Measurements from ENCODE around the gene IMMP2L.
"Not testable (repeated sequence)": the region's sequence is repeated elsewhere in the genome, so short reads cannot be mapped to it uniquely, and the experiment has no call there.

Gene IMMP2L

DNA sequence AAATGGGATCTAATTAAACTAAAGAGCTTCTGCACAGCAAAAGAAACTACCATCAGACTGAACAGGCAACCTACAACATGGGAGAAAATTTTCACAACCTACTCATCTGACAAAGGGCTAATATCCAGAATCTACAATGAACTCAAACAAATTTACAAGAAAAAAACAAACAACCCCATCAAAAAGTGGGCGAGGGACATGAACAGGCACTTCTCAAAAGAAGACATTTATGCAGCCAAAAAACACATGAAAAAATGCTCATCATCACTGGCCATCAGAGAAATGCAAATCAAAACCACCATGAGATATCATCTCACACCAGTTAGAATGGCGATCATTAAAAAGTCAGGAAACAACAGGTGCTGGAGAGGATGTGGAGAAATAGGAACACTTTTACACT, 111.6 kb downstream of the IMMP2L start:
- DNase-seq: not testable (repeated sequence)

DNA sequence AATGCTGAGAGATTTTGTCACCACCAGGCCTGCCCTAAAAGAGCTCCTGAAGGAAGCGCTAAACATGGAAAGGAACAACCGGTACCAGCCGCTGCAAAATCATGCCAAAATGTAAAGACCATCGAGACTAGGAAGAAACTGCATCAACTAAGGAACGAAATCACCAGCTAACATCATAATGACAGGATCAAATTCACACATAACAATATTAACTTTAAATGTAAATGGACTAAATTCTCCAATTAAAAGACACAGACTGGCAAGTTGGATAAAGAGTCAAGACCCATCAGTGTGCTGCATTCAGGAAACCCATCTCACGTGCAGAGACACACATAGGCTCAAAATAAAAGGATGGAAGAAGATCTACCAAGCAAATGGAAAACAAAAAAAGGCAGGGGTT, 114.8 kb downstream of the IMMP2L start:
- not testable (repeated sequence) for DNase-seq

DNA sequence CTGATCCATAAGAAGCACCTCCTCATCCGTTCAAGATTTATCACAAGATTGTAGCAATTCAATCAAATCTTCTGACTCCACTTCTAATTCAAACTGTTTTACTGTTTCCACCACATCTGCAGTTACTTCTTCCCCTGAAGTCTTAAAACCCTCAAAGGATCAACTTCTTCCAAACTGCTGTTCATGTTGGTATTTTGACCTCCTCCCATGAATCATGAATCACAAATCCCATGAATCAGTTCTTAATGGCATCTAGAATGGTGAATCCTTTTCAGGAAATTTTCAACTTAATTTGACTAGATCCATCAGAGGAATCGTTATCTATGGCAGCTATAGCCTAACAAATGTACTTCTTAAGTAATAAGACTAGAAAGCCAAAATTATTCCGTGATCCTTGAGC, 122.3 kb downstream of the IMMP2L start:
- no peak for DNase-seq

DNA sequence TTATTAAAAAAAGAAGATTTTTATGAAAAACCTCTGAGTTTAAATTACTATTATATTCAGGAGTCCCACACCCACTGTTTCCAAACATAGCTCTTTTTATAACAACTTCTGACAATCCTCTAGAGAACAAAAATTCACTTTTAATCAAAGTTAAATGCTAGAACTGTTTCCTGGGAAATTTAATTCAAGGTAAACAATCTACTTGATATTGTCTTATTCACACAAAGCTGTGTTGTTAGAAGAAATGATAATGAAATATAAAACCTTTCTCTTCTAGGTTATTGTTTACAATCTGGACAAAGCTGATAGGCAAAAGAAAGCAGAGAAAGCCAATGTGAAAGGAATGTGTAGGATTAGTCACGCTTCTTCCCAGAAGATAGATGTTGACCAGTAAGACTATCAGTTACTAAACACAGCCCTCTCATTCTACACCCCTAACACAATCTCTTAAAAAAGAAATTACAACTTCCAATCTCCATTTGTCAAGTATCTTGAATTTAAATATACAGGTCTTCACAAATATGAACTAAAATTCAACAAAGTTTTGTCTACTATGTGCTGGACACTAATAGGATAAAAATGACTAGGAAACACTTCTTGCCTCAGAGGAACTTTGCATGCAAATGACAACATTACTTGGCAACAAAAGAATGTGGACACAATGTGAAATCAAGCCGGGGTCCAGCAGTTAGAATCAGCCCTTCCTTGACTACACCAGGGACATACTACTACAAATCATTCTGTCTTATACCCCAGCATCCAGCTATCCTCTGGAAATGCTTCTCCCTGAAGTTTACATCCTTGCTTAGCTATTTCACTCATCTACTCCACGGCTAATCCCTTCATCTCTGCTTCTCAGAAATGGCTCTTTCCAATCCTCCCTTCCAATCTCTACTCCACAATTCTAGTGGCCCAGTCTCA, 123.7 kb downstream of the IMMP2L start:
- no peak for DNase-seq

DNA sequence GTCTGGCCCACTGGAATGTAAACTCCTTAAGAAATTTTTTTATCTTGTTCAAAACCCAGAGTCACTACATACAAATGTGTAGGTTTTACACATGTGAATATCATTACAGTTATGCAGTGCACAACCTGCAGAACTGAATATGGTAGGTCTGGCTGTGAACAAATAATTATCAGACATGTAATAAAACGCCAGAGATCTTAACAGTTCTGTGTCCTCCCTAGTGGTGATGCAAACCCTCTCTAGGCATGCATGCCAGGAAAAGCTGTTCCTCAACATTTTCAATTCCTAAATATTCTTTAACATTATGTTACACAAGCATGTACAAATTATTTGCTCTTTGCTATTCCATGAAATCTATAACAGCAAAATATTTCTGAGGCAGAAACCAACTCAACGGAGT, 124.6 kb downstream of the IMMP2L start:
- DNase-seq: no peak

DNA sequence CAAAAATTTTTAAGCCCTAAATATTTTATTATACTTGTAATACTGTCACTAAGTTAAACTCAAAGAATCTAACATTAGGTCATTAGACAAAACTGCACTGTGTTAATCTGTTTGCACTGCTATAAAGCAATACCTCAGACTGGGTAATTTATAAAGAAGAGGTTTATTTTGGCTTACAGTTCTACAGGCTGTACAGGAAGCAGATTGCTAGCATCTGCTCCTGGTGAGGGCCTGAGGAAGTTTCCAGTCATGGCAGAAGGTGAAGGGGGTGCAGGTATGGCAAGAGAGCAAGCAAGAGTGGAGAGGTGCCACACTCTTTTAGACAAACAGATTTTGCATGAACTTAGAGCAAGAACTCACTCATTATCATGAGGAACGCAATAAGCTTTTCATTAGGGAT, 125.7 kb downstream of the IMMP2L start:
- DNase-seq: no peak

DNA sequence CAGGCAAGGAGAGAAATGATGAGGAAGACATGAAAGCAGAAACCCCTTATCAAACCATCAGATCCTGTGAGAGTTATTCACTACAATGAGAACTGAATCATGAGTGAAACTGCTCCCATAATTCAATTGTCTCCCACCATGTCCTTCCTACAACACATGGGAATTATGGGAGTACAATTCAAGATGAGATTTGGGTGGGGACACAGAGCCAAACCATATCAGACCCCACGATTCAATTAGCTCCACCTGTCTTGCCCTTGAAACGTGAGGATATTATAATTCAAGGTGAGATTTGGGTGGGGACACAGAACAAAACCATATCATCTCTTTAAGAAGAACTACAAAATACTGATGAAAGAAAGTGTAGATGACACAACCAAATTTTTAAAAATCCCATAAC, 128.9 kb downstream of the IMMP2L start:
- DNase-seq: no peak

DNA sequence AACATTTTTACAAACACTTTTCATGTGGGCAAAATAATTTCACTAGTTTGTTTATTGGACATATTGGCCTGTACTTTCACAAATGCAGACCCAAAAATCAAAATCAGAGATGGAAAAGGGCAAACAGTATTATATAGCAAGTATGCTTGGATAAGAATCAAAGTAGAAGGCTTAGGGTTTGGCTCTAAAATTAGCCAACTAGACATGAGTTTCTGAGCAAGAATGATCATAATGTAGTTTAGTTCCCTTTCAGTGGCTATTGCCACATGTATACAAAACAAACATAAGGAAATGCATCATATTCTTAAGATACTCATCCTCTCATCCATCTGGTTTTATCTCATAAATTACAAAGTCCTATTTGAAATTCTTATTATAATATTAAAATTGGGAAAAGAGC, 132.5 kb downstream of the IMMP2L start:
- DNase-seq: no peak

DNA sequence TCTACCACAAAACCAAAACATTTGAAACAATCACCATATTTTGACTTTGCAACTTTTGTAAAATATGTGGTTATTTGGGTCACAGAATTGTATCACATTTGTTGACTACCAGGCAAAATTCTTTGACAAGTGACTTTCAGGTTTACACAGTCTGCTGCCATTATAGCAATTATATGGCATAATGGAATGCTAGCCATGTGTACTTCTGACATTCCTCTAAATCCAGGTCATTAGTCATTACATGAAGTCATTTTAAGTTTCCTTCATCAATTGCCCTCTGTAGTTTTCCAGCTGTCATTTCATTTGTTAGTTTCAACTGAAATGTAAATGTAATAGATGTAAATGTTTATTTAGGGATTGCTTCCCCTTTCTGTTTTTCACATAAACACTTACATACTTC, 137.5 kb downstream of the IMMP2L start:
- no peak for DNase-seq

DNA sequence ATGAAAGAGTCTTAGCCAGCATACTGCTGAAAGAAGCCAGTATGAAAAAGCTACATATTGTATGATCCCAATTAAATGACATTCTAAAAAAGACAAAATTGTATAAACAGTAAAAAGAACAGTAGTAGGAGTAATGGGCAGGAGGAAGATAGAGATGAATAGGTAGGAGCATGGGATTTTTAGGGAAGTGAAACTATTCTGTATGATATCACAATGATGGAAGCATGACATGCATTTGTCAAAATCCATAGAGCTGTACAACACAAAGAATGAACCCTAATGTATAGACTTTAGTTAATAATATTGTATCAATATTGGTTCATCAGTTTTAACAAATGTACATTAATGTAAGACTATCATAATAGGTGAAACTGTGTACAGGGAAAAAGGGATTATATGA, 147.9 kb downstream of the IMMP2L start:
- DNase-seq: no peak

DNA sequence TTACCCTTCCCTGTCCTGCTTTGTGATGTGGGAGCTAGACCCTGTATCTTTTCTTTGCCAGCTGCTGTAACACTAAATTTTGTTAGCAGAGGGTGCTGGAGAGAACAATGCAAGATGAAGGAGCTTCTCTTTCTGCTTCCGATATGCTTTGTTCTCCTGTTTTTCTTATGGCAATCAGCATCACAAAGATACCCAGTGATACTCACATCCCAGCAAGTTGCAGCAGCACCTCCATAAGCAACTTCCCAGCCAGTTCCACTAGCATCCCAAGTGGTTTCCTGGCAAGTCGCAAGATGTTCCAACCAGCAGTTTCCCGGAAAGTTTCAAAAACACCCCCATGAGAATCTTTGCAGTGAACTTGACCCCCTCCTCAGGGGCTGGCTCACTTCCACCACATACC, 148.6 kb downstream of the IMMP2L start:
- no peak for DNase-seq

DNA sequence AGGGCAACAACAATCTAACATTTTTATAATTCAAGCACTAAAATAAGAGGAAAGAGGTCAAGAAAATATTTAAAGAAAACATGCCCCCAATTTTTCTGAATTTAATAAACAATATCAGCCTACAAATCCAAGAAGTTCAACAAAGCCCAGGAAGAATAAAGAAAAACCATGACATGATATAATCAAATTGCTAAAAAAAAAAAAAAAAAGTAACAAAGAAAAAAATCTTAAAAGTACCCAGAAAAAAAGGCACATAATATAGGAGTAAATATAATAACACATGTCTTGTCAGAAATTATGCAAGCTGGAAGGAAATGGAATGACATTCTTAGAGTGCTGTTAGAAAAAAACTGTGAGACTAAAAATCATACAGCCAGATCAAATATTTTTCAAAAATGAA, 151.4 kb downstream of the IMMP2L start:
- DNase-seq: no peak

DNA sequence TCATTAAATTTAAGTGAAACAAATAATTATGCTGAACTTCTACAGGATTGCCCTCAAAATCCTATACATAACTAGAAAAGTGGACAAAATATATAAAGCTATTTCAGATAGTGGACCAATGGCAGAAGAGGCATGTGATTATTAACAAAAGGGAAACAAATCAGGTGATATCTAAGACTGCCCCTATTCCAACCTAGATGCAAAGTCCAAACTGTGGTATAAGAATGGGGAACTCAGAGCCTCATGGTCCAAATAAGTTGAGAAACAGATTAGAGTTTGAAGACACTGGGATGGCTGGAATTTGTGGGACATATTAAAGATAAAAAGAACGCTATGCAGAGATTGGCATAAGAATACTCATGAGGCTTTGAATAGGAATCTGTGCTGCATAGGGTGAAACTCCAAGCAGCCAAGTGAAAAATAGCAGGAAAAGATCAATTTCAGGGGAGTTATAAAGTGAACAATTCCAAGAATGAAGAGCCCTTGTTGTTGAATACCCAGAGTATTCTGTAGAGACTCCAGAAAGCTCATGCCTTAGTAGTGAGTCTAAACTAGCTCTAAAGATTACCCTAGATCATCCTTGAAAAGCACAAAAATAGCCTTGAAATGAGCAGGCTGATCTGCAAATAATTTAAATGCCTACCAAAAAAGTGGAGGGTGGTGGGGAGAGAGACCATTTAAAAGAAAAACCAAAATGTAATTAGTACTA, 152.4 kb downstream of the IMMP2L start:
- DNase-seq: no peak

DNA sequence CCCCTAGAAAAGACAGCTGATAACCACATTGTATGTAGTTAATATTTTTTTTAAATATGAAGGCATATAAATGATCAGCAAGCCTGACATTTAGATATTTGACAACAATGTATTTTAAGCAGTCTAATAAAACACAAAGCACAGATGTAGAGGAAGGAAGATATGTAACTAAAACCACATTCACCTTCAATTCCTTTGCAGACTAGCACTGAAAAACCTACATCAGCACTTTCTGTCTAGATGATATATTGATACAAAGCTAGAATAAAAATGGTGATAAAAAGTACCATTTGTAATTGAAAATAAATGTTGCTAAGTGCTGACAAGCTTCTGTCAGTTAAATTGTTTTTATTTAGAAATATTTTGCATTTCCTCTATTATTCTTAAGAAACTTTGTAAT, 153.6 kb downstream of the IMMP2L start:
- DNase-seq: no peak

DNA sequence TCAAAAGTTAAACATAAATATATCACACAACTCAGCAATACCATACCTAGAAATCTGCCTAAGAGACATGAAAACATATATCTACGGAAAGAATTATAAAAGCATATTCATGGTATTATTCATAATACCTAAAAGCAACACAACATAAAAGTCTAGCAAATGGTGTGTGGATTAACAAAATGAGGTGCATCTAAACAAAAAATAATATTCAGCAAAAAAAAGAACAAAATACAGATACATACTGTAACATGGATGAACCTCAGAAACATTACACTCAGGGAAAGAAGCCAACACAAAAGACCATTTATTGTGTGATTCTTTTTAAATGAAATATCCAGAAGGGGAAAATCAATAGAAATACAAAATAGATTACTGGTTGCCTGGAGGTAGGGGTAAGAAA, 155.0 kb downstream of the IMMP2L start:
- DNase-seq: no peak

DNA sequence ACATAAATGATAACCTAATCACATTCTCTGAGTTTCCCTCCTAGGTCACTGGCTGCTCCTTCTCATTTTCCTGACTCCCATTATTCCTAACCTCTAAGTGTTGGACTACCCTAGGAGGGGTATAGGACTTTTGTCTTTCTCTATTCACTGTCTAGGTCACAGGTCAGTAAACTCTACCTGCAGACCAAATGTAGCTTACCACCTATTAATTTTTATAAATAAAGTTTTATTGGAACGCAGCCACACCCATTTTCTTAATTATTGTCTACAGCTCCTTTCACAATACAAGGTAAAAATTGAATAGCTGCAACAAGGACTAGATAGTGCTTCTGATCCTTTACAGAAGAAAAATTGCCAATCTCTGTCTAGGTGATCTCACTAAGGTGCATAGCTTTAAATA, 156.7 kb downstream of the IMMP2L start:
- DNase-seq: no peak

DNA sequence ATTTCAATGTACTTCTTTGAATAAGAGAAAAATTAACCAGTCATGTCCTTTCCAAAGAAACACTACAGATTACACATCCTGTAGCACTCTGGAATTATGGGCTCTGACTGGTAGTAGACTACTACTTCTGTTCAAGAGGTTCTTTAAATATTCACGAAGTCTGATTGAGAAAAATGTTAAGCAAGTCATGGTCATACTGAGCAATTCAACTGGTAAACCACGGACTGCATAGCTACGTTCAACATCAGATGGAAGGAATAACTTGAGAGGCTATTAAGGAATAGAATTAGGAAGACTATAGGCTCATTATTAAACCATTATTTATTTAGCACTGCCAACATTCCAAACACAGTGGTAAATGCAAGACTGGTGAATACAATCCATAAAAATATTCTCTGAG, 160.8 kb downstream of the IMMP2L start:
- no peak for DNase-seq

DNA sequence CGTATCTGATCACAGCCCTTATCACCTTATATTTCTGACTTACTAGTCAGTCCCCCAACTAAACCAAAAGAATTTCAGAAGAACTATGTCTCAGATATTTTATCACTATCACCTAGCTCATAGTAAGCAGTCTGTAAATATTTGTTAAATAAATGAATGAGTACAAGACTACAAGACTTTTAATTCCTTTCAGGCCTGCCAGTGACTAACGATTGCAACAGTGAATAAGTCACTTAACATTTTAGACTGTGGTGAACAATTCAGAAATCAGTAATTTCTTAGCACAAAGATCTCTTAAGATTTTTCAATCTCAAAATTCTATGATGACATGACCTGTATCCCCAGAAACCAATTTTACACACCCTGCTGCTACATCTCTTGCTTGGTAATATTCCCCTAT, 162.2 kb downstream of the IMMP2L start:
- no peak for DNase-seq

DNA sequence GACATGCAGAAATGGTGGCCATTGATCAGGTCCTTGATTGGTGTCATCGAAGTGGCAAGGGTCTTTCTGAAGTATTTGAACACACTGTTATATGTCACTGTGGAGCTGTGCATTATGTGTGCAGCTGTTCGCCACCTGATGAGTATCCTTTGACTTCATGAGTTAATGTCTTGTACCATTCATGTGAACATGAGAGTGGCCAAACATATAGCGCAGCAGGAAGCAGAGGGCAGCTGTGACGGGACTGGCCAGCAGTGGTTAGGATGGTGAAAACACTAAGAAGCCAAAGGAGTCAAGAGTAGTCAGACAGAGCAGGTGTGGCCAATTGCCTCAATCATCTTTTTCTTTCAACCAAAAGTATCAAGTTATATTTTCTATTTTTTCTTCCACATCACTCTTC, 167.4 kb downstream of the IMMP2L start:
- DNase-seq: no peak

DNA sequence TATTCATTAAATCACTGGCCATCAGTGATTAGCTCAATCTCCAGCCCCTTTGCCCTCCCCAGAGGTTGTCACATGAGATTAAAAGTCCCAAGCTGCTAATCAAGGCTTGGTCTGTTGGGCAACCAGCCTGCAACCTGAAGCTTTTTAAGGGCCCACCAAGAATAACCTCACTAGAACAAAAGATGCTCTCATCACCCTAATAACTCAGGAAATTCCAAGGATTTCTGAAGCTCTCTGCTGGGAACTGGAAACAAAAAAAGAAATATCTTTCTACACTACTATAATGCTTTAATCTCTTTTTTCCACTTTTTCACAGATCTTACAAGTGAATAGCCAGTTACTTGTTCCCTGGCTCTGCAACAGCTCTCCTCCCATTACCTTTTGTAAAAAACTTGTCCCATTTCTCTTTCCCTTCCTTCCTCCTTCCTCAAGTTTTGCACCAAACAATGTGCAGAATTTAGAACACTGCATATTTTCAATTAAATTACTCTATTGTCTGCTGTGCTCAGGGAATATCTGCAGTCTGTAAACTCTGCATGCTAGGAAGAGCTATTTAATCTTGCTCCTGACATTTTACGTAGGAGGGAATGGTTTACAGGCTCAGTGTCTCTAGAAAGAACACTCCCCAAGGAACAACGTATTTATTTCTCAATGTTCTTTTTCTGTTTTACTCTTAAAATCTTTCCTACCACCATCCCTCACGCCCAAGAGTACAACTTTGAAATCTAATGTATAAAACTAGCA, 169.1 kb downstream of the IMMP2L start:
- no peak for DNase-seq

DNA sequence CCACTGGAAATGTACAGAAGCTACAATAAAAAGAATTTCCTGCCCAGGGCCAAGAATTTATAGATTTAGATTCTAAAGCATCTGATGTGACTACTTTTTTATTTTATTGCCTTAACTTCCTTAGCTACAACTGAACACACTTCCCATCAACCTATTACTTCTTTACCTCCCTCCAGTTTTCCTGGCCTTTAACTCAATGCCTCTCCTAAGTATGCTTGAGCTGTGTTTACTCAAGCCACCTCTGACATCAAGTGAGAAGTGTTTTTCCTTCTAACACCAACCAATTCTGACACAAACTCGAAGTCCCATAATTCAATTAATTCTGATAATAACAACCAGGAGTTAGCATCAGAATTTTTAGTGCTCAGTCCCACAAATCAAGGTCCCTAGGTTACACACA, 170.0 kb downstream of the IMMP2L start:
- no peak for DNase-seq

DNA sequence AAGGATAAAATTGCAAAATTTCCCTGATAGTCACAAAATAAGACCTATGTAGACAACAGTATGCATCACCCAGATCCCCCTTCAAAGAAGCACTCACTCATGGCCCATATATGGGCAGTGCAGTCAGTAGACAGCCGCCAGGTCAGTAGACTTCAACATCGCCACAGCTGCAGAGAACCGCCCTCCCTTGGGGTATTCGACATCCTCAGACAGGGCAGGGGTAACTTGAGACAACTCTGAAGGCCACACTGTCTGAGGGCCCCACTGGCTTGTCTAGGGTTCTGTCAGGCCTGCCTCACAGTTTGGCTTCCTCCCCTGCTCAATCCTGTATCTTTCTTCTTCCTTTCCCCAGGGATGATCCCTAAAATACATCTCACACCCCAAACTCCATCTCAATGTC, 172.3 kb downstream of the IMMP2L start:
- DNase-seq: no peak

DNA sequence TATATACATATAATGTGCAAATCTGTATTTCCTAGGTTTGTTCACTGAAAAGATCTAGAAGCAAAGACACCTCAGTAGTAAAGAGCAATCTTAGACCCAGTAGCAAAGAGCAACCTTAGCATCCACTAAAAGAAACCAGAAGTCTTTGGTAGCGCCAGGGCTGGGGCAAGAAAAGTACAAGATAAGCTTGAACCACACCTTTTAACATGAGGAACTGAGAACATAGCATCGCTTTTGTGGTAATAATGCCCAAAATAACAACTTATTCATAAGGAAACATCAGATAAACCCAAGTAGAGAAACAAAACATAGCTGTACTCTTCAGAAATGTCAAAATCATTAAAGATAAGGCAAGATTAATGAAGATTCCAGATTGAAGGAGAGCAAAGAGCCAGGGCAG, 173.4 kb downstream of the IMMP2L start:
- no peak for DNase-seq

DNA sequence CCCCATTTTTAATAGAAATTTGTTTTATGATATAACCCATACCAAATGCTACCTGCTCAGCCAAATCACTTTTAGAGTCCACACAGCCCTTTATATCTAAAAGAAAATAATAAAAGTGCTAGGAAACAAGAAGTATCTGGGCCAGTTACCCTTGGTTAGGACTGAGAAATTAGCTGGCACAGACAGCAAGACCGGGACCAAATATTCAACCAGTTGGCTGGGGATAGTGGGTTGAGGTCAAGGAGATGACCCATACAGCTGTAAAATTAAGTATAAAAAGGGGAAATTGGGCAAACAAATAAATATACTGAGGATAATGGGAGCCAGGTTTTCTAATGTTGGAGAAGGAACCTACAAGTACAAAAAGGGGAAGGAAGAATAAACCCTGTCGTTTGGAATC, 174.3 kb downstream of the IMMP2L start:
- DNase-seq: no peak

Measured in NCI-H2029 (cell line).